Dermis microvascular lymphatic vessel endothelial cell (primary cell): ENCODE results near the gene MIEF2. TPM values are rescaled to one million over a fixed set of nuclear protein-coding genes. Genes with fewer than 3 reads are reported as not detected.
"Not testable (repeated sequence)": the region's sequence is repeated elsewhere in the genome, so short reads cannot be mapped to it uniquely, and the experiment has no call there.

Source experiments
- DNase-seq, 2 donors: peaks; one replicate each; pipeline versions ENCODE4 v3.0.0 to v3.0.0-alpha.2; 2010; ENCODE audit warnings: low read depth in 2 of 2
- total RNA-seq: library from RNA; depleted of rRNA; stranded (reverse); fragments of >200 nt; gene quantifications from 2 replicates; pipeline ENCODE4 v1.2.1, GENCODE V29; 2014

Gene MIEF2
- total RNA-seq, 1 donor from 2014 or later, result 8.1 TPM

DNA sequence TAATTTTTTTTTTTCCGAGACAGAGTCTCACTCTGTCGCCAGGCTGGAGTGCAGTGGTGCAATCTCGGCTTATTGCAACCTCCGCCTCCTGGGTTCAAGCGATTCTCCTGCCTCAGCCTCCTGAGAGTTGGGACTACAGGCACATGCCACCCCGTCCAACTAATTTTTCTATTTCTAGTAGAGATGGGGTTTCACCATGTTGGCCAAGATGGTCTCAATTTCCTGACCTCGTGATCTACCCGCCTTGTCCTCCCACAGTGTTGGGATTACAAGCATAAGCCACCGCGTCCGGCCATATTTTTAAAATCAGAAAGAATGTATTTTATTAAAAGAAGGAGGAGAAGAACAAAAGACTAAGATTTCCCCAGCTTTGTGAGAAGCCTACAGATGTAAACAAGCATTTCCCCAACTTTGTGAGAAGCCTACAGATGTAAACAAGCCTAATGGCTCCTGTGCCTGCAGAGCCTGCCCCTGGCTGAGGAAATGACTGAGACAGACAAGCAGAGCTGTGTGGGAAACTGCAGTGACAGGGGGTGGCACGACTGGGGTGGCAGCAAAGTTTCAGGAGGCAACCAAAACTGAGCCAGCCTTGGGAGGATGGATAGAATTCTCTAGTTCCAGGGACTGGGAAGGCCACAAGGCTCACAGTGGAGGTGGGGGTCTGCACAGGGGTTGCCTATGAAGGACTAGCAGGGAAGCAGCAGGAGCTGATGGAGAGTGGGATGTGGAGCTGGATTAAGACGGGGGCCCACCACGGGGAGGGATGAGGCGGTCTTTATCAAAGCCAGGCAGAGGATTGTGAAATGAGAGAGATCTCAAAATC lies 31.5 kb downstream of the MIEF2 start:
- no peak for DNase-seq

DNA sequence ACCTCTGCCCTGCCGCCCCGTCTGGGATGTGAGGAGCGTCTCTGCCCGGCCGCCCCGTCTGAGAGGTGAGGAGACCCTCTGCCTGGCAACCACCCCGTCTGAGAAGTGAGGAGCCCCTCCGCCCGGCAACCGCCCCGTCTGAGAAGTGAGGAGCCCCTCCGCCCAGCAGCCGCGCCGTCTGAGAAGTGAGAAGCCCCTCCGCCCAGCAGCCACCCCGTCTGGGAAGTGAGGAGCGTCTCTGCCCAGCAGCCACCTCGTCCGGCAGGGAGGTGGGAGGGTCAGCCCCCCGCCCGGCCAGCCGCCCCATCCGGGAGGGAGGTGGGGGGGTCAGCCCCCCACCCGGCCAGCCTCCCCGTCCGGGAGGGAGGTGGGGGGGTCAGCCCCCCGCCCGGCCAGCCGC lies 37.6 kb downstream of the MIEF2 start:
- DNase-seq, result not testable (repeated sequence)

DNA sequence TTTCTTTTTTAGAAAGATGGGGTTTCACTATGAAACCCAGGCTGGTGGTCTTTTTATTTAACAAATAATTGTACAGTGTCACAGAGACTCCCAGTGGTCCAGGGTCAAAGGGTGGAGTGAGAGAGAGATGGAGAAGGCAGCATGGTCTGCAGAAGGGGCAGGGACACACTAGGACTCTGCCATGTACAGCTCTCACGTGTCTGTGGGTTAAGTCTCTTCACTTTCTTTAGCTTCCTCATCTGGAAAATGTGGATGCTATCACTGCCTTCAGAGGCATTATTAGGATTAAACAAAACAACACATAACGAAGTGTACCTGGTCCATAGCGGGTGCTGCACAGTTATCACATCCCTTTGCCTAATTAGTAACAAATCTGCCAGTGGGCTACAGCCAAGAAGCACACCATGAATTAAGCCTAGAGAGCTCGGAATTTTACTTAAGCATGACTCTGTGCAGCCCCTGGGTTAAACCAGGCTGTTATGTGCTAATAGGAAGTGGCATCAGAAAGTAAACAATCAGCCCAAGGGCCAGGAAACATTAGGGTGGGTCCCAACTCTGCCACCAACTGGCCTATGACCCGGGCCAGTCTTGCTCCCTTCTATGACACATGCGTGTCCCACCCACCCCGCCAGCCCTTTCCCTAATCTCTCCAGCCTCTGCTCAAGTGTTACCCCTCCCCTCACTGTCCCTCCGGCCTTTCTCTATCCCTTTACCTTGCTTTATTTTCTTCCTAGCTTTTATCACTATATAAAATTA lies 40.4 kb downstream of the MIEF2 start:
- DNase-seq, result peak in 1 of 2 donors; percentile 55

DNA sequence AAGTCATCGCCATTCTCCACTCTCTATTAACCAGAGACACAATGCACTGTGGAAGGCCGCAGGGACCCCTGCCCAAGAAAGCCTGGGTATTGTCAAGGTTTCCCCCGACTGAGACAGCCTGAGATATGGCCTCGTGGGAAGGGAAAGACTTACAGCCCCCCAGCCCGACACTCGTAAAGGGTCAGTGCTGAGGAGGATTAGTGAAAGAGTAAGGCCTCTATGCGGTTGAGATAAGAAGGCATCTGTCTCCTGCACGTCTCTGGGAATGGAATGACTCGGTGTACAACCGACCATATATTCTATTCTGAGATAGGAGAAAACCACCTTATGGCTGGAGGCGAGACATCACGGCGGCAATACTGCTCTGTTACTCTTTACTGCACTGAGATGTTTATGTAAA lies 42.7 kb downstream of the MIEF2 start:
- DNase-seq, result not testable (repeated sequence)

DNA sequence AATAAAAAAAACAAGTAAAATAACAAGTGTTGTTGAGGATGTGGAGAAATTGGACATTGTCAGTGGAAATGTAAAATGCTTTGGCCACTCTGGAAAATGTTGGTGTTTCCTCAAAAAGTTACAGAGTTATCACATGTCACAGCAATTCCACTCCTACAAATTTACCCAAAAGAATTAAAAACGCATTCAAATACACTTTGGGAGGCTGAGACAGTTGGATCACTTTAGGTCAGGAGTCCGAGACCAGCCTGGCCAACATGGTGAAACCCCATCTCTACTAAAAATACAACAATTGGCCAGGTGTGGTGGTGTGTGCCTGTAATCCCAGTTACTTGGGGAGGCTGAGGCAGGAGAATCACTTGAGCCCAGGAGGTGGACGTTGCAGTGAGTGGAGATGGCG lies 48.7 kb downstream of the MIEF2 start:
- no peak for DNase-seq

DNA sequence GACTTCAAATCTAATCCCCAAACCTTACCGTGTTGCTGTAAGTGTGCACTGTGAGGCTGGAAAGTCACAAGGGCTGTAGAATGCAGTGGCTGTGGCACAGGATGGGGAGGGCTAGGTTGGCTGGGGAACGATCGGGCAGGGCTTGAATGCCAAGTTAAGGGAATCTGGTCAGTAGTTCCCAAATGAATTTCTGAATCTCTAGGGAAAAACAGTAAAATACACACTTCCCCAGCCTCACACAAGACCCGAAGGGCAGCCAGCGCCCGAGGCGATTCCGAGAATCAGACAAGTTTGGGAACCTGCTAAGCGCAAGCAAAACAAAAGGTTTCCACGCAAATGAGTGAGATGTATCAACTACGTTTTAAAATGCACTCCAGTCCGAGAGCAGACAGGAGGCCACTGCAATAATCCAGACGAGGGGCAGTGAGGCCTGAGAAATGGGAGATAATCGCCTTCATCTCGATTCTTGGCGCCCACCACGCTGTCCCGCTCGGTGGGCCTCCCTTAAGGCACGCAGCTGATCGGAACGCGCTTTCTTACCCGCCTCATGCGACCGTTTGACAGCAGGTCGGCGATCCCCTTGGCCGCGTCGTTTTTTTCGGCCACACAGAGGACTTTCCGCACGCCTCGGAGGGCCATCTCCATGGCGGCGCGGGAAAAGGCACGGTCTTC lies 53.7 kb downstream of the MIEF2 start:
- peak in 1 of 2 donors; percentile 34 for DNase-seq

DNA sequence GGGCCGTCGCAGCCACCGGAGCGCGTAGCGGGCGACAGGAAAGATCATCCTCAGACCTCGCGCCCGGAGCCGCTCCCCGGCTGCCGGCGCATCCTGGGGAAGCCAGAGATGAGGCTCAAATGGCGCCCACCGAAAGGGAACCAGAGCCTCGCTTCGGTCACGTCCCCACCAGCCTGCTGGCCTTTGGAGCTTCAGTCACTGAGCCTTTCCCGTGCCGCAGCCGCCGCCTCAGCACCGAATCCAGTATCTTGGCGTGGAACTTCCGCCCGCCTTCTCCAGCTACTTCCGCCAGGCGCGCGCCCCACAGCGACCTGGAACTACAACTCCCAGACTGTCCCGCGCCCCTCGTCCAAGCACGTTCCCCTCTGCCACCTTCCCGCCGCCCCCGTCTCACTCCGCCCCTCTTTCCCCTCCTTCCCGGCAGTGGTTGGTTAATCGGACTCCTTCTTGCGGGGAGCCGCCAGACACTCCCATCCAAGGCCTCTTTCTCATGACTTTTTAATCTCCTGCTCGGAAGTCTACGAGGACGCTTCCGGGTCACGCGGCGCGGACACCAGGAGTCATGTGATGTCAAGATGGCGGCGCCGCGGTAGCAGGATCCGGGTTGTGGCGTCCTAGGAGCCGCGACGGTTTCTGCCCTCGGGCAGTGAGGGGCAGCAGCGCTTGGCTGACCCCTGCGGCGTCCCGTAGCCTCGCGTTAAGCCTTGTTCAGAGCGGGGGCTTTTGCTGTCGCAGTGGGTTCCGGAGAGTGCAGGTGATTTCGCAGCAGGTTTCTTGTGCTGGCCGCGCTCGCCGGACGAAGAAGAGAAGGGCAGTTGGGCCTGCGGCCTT lies 54.5 kb downstream of the MIEF2 start, which contains the start of the genes SMCR8 and TOP3A:
SMCR8 (plus strand) TSS at position 563 of the 831 bp plus-strand sequence. CDS start 497 bp downstream, outside the sequence.
TOP3A (minus strand) TSS at position 264 of the 831 bp plus-strand sequence; CDS start at position 48, 216 bp downstream.
- peak; percentile 73 to 97 for DNase-seq

DNA sequence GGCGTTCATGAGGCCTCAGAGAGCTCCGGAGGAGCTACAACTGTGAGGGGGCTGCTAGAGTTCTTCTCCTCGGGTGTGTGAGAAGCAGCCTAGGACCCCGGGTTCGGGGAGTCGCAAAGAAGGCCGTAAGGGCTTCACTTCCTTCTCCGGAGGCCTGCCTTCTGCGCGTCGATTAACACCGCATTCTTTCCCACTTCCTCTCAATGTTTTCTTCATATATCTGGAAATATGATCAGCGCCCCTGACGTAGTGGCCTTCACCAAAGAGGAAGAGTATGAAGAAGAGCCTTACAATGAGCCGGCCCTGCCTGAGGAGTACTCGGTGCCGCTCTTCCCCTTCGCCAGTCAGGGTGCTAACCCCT lies 55.1 kb downstream of the MIEF2 start:
- peak in 1 of 2 donors; percentile 44 for DNase-seq

DNA sequence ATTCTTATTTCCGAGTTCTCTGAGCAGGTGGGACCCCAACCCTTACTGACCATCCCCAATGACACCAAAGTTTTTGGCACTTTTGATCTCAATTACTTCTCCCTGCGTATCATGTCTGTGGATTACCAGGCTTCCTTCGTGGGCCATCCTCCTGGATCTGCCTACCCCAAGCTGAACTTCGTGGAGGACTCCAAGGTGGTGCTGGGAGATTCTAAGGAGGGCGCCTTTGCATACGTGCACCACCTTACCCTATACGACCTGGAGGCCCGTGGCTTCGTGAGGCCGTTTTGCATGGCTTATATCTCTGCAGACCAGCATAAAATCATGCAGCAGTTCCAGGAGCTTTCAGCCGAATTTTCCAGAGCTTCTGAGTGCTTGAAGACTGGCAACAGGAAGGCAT lies 55.5 kb downstream of the MIEF2 start:
- no peak for DNase-seq

Other genes starting within 250 kb of the MIEF2 start
- 18.4 and 20.4 TPM in 2 replicates for gene ATPAF2, start 221.5 kb upstream of the MIEF2 start, total RNA-seq
- gene GID4, start 221.3 kb upstream of the MIEF2 start, total RNA-seq, result 5.1 and 7.0 TPM in 2 replicates
- gene DRG2, start 172.7 kb upstream of the MIEF2 start, total RNA-seq, result 27.6 and 34.4 TPM in 2 replicates
- 0.13 and 0.26 TPM in 2 replicates for gene MYO15A, start 151.9 kb upstream of the MIEF2 start, total RNA-seq
- gene ALKBH5, start 76.8 kb upstream of the MIEF2 start, total RNA-seq, result 57.9 and 71.8 TPM in 2 replicates
- gene LLGL1, start 35.0 kb upstream of the MIEF2 start, total RNA-seq, result 17.2 and 23.9 TPM in 2 replicates
- gene FLII, start 1.9 kb upstream of the MIEF2 start, total RNA-seq, result 280 and 292 TPM in 2 replicates
- gene TOP3A, start 54.3 kb downstream of the MIEF2 start, total RNA-seq, result 14.1 and 19.3 TPM in 2 replicates
- gene SMCR8, start 54.6 kb downstream of the MIEF2 start, total RNA-seq, result 11.4 and 18.5 TPM in 2 replicates
- gene SHMT1, start 102.9 kb downstream of the MIEF2 start, total RNA-seq, result 11.0 and 16.7 TPM in 2 replicates
- not detected in 2 replicates for gene EVPLL, start 117.1 kb downstream of the MIEF2 start, total RNA-seq
- gene LGALS9C, start 216.1 kb downstream of the MIEF2 start, total RNA-seq, result not detected in 2 replicates